Measurements from ENCODE around the gene IFNA7.
"Not testable (repeated sequence)": the region's sequence is repeated elsewhere in the genome, so short reads cannot be mapped to it uniquely, and the experiment has no call there.

IFNA7 gene

DNA sequence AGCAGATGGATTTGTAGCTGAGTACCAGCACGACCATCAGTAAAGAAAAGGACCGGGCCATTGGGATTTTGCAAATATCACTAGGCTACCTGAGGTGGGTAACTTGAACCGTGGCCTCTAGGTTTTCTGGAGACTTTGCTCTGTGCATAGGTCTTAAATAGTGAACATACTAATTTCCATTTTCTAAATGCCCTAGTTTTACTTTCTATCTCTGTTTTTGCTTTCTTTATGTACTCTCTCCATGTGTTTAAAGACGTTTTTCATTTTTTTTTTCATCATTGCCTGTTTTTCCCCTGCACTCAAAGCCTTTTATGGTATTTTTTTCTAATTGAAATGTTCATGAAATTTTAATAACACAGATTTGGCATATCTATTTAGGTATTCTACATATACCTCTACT, at the start of gene IFNA7:
IFNA7 (minus strand) TSS at position 101 of the 400 bp plus-strand sequence; CDS start at position 61, 40 bp downstream.
- not testable (repeated sequence) for DNase-seq

DNA sequence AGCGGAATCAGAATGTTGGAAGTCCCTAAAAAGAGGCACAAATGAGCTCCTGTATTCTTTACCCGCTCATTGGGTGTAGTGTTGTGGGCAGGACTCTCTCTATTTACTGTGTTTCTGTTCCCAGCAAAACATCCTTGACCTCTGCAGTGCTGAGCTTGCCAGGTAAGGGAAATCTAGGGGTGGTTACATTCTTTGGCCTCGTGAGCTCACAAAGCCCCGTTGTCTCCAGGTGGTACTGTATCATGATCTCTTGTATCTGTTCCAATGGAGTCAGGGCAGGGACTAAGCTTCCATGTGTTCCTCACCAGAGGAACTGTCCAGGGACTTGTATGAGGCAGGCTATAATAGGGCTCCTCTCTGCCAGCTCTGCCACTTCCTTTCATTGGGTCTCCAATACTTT, 49.6 kb upstream of the IFNA7 start:
- DNase-seq, result no peak

DNA sequence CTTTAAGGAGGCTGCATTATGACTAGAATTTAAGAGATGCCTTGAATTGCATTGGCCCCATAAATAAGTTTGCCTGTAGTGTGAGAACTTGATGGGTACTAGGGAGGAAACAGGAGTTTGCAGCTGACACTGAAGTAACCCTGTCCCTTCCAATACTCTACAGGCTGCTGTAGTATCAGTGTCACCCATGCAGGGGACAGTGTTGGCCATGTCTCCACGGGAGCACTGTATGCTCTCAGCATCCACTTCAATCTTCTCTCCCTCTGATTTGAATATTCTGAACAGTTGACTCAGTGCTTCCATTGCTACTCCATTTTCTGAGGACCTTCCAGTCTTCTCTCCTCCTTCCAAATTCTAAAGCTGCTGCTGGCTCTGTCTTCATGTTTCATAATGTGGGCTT, 49.2 kb upstream of the IFNA7 start:
- DNase-seq, result no peak

DNA sequence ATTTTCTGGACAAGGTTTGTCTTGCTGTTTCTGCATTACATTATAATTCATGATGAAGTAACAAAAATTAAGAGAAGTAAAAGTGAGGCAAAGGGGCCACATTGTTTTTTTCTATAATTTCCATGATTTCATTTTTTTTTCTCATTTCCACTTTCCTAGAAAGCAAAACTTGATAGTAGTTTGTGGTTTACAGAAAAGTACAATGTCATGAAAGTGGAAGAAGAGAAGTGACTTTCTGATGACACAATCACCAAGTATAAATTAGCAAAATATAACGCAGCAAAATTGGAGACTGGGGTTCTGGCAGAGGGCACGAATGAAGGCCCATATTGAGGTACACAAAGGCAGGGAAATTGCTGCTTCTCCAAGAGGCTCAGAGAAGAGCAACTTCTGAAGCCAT, 42.8 kb upstream of the IFNA7 start:
- DNase-seq, result no peak

DNA sequence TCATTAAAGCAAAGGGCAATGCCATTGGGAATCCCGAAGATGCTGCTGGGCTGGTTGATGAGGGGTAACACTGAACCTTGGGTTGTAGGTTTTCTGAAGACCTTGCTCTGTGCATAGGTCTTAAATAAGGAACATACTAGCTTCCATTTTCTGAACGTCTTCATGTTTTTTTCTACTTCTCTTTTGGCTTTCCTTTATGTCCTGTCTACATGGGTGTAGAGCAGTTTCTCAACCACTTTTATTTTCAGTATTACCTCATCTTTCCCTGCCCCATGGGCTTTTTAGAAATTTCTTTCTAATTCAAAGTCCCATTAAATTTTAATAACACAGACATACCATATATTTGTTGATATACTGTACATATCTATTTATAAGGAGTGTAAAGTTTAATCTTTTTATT, 37.9 kb upstream of the IFNA7 start, which contains the start of gene IFNA14:
IFNA14 (minus strand) TSS at position 95 of the 400 bp plus-strand sequence; CDS start at position 25, 70 bp downstream.
- no peak for DNase-seq

DNA sequence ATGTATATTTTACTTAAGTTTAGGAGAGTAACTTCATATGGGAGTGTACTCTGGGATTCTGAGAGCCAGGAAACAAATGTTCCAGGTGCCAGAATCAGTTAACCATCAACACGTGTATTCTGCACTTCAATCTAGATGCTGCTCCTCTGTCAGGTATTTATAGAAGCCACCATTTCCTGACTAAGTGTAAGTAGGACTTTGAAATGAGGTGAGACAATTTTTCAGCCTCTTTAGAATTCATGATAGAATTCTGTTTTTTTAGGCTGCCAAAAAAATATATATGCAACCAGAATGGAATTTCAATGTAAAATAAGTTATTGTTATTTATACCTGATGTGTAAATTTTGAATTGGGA, 34.3 kb upstream of the IFNA7 start:
- not testable (repeated sequence) for DNase-seq

DNA sequence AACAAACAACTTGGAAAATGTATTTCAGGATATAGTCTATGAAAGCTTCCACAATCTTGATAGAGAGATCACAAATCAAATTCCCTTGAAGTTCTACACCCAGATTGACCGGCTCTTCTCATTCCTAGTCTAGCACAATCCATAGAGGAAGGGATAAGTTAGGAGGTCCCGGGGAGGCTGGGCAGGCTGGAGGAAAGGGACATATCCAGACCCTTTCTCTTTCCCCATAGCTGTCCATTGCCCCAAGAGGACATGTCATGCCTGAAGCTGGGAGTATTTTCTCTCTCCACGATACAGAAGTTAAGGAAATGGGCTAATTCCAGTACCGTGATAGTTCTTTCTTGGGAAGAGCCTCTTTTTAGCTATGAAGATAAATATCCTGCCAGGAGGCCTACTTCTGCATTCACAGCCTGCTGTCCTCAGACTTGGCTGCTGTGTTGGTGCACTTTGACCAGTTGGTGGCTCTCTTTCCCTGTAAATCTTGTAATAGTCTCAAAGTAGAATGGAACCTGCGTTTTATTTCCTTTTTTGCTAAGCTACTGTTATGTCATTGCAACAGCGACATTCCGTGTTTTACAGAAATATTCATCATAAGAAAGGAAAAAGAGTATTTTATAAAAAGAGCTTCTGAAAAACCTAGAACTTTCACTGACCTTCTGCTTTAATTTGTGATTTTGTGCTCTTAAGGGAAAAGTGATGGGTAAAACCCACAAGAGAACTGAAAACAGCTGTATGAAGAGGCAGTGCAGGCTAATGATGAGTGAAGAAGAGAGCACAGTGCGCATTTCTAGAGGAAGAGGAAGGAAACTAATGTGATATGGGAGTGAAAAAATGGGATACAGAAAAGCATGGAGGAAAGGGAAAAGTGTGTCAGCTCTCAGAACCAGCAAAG, 33.7 kb upstream of the IFNA7 start:
- peak; percentile 14 for DNase-seq

DNA sequence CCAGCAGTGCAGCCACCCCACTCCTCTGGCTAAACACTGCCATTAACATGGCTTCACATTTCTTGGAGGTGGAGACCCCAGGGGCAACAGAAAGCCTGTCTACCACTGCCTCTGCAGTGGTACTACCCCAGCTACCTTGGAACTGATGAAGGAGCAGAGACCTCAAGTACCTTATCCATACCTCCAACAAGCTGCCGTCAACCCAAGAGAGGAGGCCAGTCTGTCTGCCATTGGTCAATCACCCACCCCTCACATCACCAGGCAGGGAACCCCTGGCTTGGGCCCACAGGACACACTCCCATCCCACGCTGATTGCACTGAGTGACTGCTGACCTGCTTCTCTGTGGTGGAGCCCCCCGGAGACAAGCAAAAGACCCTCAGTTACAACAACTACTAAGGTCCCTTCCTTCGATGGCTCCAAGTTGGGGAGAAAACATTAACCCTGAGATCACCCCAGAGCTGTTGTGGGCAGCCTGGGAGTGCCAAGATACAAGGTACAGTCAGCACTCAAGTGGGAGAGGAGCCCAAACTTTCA, 32.2 kb upstream of the IFNA7 start:
- DNase-seq, result no peak

DNA sequence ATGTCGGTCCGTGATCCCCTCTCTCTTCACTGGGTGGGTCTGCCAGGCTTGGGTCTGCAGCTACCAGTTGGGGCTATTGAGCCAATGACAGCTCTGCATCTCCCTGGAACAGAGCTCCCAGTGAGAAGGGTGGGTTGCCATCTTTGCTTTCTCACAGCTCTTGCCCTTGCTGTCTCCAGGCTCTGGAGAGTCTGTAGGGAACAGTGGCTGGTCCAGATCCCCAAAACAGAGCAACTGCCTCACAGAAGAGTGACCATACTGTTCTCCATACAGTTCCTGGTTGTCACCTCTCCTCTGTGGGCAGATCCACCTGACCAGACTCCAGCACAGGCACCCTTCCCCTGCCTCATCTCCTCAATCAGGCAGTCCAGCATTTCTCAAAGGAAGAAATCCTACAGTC, 31.3 kb upstream of the IFNA7 start:
- DNase-seq, result no peak

DNA sequence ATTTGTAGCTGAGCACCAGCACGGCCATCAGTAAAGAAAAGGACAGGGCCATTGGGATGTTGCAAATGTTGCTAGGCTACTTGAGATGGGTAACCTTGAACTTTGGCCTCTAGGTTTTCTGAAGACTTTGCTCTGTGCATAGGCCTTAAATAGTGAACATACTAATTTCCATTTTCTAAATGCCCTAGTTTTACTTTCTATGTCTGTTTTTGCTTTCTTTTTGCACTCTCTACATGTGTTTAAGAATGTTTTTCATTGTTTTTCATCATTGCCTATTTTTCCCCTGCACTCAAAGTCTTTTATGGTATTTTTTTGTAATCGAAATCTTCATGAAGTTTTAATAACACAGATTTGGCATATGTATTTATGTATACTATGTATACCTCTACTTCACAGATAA, 26.1 kb upstream of the IFNA7 start, which contains the start of gene IFNA17:
IFNA17 (minus strand) TSS at position 101 of the 400 bp plus-strand sequence; CDS start at position 52, 49 bp downstream.
- no peak for DNase-seq

DNA sequence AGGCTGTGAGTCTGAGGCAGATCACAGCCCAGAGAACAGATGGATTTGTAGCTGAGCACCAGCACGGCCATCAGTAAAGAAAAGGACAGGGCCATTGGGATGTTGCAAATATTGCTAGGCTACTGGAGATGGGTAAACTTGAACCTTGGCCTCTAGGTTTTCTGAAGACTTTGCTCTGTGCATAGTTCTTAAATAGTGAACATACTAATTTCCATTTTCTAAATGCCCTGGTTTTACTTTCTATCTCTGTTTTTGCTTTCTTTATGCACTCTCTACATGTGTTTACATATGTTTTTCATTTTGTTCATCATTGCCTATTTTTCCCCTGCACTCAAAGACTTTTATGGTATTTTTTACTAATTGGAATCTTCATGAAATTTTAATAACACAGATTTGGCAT, 15.2 kb upstream of the IFNA7 start, which contains the start of gene IFNA16:
IFNA16 (minus strand) TSS at position 101 of the 400 bp plus-strand sequence; CDS start at position 95, 6 bp downstream.
- DNase-seq, result not testable (repeated sequence)

DNA sequence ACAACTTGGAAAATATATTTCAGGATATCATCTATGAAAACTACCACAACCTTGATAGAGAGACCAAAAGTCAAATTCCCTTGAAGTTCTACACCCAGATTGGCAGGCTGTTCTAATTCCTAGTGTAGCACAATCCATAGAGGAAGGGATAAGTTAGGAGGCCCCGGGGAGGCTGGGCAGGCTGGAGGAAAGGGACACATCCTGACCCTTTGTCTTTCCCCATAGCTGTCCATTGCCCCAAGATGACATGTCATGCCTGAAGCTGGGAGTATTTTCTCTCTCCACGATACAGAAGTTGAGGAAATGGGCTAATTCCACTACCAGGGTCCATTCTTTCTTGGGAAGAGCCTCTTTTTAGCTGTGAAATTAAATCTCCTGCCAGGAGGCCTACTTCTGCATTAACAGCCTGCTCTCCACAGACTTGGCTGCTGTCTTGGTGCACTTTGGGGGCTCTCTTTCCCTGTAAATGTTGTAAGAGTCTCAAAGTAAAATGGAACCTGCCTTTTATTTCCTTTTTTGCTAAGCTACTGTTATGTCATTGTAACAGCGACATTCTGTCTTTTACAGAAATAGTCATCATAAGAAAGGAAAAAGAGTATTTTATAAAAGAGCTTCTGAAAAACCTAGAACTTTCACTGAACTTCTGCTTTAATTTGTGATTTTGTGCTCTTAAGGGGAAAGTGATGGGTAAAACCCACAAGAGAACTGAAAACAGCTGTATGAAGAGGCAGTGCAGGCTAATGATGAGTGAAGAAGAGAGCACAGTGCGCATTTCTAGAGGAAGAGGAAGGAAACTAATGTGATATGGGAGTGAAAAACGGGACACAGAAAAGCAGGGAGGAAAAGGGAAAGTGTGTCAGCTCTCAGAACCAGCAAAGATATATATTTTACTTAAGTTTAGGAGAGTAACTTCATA, 11.7 kb upstream of the IFNA7 start:
- DNase-seq, result not testable (repeated sequence)

DNA sequence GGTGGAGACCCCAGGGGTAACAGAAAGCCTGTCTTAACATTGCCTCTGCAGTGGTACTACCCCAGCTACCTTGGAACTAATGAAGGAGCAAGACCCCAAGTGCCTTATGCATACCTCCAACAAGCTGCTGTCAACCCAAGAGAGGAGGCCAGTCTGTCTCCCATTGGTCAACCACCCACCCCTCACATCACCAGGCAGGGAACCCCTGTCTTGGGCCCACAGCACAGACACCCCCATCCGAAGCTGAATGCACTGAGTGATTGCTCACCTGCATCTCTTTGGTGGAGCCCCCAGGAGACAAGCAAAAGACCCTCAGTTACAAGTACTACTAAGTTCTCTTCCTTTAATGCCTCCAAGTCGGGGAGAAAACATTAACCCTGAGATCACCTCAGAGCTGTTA, 10.2 kb upstream of the IFNA7 start:
- not testable (repeated sequence) for DNase-seq

DNA sequence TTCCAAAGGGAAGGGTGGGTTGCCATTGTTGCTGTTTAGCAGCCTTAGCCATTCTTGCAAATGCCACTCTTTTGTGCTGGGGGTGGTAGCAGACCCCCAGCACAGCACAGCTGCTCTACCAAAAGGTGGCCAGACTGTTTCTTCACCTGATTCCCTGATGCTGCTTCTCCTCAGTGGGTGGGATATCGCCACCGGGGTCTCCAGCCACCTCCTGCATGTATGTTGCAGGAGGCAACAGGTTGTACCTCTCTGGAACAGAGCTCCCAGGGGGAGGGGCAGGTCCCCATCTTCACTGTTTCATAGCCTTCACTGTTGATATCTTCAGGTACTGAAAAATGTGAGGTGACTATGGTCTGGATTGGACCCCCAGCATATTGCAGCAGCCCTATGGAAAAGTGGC, 8.8 kb upstream of the IFNA7 start:
- not testable (repeated sequence) for DNase-seq

DNA sequence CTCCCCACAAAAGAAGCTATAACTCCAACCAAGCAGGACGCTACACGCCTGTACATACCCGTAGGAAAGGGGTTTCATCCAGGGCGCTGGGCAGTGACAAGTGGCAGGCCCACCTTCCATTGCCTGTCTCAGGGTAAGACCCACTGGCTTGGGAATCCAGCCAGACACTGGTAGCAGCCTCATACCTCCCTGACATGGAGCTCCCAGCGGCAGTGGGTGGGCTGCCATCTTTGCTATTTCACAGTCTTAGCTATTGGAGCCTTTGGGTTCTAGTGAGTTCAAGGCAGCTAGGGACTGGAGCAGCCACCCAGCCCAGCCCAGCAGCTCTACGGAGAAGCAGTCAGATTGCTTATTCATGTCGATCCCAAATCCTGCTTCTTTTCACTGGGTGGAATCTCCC, 8.3 kb upstream of the IFNA7 start:
- no peak for DNase-seq

DNA sequence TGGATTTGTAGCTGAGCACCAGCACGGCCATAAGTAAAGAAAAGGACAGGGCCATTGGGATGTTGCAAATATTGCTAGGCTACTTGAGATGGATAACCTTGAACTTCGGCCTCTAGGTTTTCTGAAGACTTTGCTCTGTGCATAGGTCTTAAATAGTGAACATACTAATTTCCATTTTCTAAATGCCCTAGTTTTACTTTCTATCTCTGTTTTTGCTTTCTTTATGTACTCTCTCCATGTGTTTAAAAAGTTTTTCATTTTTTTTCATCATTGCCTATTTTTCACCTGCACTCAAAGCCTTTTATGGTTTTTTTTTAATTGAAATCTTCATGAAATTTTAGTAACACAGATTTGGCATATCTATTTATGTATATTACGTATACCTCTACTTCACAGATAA, 5.0 kb upstream of the IFNA7 start, which contains the start of gene IFNA10:
IFNA10 (minus strand) TSS at position 101 of the 400 bp plus-strand sequence; CDS start at position 55, 46 bp downstream.
- DNase-seq, result not testable (repeated sequence)

DNA sequence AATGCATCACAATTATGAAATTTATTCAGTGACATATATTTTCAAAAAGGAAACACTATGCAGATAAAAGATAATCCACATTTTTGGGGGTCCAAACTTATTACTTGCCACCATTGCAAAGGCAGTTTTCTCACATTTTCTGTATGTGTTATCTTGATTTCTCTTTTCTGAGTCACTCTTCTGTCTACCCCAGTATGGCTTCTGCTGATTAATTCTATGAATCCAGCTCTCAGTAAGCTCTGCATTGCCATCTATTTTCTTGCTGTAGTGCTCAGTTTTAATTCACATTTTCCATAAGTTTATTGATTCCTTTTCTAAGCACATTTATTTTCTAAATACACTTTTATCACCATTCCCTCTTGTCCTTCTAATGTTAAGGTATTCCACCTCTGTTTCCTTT, 3.2 kb upstream of the IFNA7 start:
- DNase-seq, result no peak

DNA sequence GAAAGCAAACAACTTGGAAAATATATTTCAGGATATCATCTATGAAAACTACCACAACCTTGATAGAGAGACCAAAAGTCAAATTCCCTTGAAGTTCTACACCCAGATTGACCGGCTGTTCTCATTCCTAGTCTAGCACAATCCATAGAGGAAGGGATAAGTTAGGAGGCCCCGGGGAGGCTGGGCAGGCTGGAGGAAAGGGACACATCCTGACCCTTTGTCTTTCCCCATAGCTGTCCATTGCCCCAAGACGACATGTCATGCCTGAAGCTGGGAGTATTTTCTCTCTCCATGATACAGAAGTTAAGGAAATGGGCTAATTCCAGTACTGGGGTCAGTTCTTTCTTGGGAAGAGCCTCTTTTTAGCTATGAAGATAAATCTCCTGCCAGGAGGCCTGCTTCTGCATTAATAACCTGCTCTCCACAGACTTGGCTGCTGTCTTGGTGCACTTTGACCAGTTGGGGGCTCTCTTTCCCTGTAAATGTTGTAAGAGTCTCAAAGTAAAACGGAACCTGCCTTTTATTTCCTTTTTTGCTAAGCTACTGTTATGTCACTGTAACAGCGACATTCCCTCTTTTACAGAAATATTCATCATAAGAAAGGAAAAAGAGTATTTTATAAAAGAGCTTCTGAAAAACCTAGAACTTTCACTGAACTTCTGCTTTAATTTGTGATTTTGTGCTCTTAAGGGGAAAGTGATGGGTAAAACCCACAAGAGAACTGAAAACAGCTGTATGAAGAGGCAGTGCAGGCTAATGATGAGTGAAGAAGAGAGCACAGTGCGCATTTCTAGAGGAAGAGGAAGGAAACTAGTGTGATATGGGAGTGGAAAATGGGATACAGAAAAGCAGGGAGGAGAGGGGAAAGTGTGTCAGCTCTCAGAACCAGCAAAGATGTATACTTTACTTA, 6.9 kb downstream of the IFNA7 start:
- not testable (repeated sequence) for DNase-seq

DNA sequence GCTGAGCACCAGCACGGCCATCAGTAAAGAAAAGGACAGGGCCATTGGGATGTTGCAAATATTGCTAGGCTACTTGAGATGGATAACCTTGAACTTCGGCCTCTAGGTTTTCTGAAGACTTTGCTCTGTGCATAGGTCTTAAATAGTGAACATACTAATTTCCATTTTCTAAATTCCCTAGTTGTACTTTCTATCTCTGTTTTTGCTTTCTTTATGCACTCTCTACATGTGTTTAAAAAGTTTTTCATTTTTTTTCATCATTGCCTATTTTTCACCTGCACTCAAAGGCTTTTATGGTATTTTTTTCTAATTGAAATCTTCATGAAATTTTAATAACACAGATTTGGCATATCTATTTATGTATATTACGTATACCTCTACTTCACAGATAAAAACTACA, 14.5 kb downstream of the IFNA7 start, which contains the start of gene IFNA4:
IFNA4 (minus strand) TSS at position 101 of the 400 bp plus-strand sequence; CDS start at position 45, 56 bp downstream.
- DNase-seq, result not testable (repeated sequence)

DNA sequence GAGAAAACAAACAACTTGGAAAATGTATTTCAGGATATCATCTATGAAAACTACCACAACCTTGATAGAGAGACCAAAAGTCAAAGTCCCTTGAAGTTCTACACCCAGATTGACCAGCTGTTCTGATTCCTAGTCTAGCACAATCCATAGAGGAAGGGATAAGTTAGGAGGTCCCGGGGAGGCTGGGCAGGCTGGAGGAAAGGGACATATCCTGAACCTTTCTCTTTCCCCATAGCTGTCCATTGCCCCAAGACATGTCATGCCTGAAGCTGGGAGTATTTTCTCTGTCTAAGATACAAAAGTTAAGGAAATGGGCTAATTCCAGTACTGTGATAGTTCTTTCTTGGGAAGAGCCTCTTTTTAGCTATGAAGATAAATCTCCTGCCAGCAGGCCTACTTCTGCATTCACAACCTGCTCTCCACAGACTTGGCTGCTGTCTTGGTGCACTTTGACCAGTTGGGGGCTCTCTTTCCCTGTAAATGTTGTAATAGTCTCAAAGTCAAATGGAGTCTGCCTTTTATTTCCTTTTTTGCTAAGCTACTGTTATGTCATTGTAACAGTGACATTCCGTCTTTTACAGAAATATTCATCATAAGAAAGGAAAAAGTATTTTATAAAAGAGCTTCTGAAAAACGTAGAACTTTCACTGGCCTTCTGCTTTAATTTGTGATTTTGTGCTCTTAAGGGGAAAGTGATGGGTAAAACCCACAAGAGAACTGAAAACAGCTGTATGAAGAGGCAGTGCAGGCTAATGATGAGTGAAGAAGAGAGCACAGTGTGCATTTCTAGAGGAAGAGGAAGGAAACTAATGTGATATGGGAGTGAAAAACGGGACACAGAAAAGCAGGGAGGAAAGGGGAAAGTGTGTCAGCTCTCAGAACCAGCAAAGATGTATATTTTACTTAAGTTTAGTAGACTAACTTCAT, 18.9 kb downstream of the IFNA7 start:
- DNase-seq, result not testable (repeated sequence)
